Coronary artery (tissue), 2 donors: ENCODE measurements around the gene LDLRAD1.
"Not testable (repeated sequence)": the region's sequence is repeated elsewhere in the genome, so short reads cannot be mapped to it uniquely, and the experiment has no call there.

Source experiments
- DNase-seq: peaks from one replicate; pipeline ENCODE4 v3.0.0-alpha.2; 2017; ENCODE audit warnings: low spot score
- H3K27ac ChIP-seq, 2 donors: fragments of 200-600 bp; sonication (generic); one replicate each; pipeline ENCODE4 v1.5.1; 2016 to 2019
- H3K4me3 ChIP-seq: fragments of 200-600 bp; sonication (generic); 2 replicates; pipeline ENCODE4 v1.5.1; 2016; ENCODE audit warnings: mild to moderate bottlenecking, moderate library complexity
- CTCF ChIP-seq: fragments of 200-600 bp; sonication (generic); IDR thresholded peaks from one replicate; pipeline ENCODE4 v1.5.1; 2019; ENCODE audit warnings: antibody characterized with exemption

LDLRAD1 gene

DNA sequence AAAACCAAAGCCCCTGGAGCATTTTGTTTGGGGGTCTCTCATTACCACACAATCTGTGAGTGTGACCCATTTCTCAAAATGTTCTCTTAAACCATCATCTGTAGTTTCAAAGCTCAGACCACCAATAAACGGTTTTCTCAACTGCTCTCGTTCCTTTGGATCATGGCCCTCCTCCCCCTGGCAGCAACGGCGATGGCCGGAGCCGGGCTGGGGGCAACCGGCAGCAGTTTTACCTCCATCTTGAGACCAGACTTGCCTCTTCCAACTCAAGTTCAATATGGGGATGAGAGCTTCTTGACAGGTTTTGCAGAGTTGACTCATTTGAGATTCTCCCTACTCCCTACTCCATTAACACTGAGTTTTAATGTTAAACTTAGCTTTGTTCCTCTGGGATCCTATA, 42.1 kb downstream of the LDLRAD1 start:
- no peak for TF ChIP-seq CTCF
- H3K4me3 ChIP-seq: no peak overlapping the region
- DNase-seq: no peak
- no peak overlapping the region for H3K27ac ChIP-seq

DNA sequence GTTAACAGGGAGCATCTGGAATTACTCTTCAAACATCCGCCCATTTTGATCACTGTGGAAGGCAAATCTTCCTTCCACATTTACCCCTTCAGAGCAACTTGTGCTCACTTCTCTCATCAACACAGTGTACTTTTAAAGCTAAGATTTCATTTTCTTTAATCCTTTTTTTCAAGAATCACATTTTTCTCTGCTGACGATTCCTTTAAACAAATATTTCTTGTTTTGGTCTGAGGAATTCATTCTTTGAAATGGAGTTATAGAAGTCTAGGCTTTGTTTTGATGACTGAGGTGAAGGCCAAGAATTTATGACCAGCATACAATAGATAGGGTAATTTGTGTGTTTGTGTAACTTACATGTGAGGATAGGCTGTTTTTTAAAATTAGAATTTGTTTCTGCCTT, 46.3 kb downstream of the LDLRAD1 start:
- TF ChIP-seq CTCF: no peak
- no peak for DNase-seq
- H3K4me3 ChIP-seq: no peak overlapping the region
- H3K27ac ChIP-seq: no peak overlapping the region

DNA sequence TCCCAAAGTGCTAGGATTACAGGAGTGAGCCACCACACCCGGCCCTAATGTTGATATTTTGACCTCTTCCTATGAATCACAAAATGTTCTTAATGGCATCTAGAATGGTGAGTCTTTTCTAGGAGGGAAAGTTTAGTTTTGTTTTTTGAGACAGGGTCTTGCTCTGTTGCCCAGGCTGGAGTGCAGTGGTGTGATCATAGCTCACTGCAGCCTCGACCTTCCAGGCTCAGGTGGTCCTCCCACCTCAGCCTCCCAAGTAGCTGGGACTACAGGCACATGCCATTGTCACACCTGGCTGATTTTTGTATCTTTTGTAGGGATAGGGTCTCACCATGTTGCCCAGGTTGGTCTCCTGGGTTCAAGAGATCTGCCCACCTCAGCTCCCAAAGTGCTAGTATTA, 48.7 kb downstream of the LDLRAD1 start:
- not testable (repeated sequence) for H3K27ac ChIP-seq, H3K4me3 ChIP-seq, DNase-seq

DNA sequence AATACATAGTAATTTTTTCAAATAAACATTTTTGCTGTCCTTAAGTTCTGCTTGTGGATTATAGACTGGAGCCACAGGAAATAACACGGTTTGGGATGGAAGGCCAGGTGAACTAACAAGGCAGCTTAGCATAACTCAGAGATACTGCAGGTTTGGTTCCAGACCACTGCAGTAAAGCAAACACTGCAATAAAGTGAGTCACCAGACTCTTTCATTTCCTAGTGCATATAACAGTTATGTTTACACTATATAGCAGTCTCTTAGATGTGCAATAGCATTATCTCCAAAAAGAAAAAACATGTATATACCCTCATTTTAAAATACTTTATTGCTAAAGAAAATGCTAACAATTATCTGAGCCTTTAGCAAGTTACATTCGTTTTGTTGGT, 49.9 kb downstream of the LDLRAD1 start:
- no peak overlapping the region for H3K27ac ChIP-seq
- no peak for TF ChIP-seq CTCF

DNA sequence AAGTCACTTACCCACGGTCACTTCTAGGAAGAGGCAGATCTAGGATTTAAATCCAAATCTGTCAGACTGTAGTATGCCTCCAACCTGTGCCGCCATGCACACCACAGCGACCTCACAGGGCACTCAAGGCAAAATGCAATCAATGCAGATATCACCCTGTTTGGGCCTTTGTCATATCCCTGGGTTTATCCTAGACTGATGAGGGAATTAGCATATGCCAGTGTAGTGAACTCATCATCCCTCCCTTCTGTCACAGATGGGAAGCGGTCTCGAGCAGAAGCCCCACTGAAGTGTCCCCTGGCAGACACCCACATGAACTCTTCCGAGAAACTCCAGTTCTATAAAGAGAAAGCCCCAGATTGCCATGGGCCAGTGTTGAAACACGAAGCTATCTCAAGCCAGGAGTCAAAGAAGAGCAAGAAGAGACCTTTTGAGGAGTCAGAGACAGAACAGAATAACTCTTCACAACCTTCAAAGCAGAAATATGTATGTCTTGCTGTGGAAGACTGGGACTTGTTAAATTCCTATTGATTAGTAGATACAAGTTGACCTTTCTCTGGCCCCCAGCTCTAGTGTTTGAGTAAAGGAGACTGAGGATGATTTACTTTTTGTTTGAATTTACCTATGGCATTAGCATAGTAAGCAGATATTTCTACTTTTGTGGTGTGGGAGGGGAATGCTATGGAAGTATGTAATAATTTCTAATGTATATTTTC, 50.4 kb downstream of the LDLRAD1 start:
- Histone ChIP-seq H3K4me3 (no peak overlapping the region), H3K27ac (no peak overlapping the region)
- TF ChIP-seq CTCF: no peak
- no peak for DNase-seq

More for the DNA sequence above, 49.9 kb downstream of the LDLRAD1 start:
- no peak for DNase-seq
- no peak overlapping the region for H3K4me3 ChIP-seq

- Histone ChIP-seq H3K4me3 (no peak overlapping the region), H3K27ac (no peak overlapping the region)
- DNase-seq: no peak
- TF ChIP-seq CTCF: no peak
These were observed 51.2 kb downstream of the LDLRAD1 start for GRCh38 chr1:53966794-53967193.

DNA sequence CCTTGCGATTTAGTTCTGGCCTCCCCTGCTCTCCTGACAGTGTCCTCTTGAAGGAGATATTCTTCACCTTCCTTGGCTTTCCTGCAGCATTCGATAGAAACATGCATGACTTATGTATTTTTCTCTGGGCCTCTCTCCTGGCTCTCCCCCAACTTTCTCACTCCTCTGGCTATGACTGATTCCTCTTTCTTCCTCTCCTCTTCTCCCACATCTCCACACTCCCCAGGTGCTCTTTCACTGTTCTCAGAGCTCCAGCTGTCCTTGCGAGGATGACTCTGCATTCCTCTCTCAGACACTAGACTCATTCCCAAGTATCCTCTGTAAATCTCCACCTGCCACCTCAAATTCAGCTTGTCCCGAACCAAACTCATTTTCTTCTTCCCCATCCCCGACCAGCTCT, 53.9 kb downstream of the LDLRAD1 start:
- Histone ChIP-seq H3K4me3 (no peak overlapping the region), H3K27ac (no peak overlapping the region)
- no peak for TF ChIP-seq CTCF
- DNase-seq: no peak
